GM19467 (cell line): ENCODE results near the gene THG1L.
"Not testable (repeated sequence)": the region's sequence is repeated elsewhere in the genome, so short reads cannot be mapped to it uniquely, and the experiment has no call there.

Experiments used
- ATAC-seq: cut with Tn5 transposase; IDR thresholded peaks from one replicate; pipeline ENCODE4 v1.9.1; 2021; ENCODE audit warnings: mild to moderate bottlenecking, moderate library complexity; ENCODE audit not compliant: unreplicated experiment

Gene THG1L

DNA sequence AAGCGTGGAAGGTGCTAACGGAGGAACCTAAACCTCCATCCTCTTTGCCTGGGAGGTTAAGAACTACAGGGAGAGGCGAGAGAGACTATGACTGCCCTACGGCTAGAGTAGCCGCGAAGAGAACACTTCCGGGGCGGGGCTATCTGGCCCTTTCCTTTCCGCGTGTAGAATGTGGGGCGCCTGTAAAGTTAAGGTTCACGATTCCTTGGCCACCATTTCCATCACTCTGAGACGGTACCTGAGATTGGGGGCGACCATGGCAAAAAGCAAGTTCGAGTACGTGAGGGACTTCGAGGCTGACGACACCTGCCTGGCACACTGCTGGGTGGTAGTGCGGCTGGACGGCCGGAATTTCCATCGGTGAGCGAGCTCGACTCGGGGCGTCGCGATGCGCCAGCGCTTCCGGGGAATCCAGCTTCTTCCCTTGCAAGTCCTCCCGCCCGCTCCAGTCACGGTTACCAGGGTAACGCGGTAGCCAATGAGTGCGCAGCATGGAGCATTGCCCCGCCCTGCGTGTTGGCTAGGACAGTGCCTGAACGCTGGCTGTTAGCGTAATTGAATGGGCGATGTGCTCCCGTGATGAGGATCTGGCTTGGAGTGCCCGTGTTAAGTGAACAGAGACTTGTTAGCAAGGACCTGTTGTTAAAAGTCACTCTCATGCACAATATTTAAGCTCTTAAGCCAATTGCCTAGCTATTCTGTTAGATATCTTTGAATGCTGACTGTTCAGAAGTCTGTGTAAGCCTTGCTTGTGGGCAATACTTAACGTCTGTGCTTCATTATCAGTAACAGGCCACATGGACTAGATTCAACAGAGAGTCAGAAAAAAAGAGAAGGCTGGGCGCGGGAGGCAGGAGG is at the start of gene THG1L:
Gene THG1L, plus strand, starts transcription at position 149 of the 858 bp plus-strand sequence. Its CDS starts 21 bp downstream, at position 170.
- peak; percentile 94 for ATAC-seq

GRCh38 chr5:157682257-157682656 is 49.0 kb upstream of the THG1L start:
- ATAC-seq: no peak

- ATAC-seq: not testable (repeated sequence)
Measured at GRCh38 chr5:157686276-157687197, 44.7 kb upstream of the THG1L start.

DNA sequence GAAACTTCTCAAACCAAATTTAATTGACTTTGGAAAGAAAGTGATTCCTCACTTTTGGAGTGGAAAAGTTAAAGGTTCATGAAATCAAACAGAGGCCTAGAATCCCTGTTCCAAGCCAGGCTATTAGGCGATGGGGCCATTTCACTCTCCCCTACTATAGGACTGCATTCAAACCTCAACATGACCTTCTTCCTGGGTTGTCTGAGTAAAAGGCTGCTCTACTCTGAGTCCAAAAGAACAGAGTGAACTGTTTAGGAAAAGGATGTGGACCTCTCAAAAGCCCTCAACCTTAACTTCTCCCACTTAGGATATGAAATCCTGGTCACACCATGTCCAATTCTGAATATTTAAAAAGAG is 44.0 kb upstream of the THG1L start:
- no peak for ATAC-seq

DNA sequence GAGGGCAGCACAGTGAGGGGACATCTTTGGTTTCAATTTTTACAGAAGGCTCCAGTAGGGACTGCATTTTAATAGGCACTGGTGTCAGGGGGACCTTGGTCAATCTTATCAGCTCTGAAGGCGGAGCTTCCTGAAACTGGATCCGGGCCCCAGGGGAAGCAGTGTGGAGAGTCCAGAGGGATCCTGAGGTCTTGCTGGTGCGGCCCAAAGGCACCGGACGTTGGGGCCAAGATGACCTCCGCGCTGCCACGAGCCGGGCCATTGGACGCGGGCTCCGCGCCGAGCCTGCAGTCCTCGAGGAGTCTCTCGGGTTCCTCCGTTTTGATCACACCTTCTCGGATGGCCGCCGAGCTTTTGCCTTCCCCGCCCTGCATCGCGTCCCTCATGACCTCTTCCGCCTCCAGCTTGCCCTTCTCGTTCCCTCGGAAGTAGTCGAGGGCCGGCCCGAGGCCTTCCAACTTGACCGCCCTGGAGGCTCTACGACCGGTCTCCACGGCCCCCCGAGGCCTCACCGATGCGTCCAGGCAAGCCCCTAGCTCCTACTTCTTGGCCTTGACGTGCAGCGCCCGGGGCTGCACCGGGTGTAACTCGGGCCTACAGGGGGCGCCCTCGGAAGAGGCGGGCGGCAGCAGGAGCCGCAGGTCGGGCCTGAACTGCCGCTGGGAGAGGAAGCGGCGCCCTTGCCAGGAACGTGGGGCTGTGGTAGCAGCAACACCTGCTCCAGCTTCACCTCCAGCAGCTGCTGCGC is 41.1 kb upstream of the THG1L start:
- ATAC-seq: no peak

- no peak for ATAC-seq
Measured at GRCh38 chr5:157690690-157691433, 40.4 kb upstream of the THG1L start.

DNA sequence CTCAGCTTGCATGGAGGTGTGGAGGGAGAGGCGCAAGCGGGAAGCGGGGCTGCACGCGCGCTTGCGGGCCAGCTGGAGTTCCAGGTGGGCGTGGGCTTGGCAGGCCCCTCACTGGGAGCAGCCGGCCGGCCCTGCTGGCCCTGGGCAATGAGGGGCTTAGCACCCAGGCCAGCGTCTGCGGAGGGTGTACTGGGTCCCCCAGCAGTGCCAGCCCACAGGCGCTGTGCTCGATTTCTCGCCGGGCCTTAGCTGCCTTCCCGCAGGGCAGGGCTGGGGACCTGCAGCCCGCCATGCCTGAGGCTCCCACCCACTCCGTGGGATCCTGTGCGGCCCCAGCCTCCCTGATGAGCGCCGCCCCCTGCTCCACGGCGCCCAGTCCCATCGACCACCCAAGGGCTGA is 37.4 kb upstream of the THG1L start:
- ATAC-seq: not testable (repeated sequence)

- not testable (repeated sequence) for ATAC-seq
Measured at GRCh38 chr5:157696154-157696553, 35.1 kb upstream of the THG1L start.

DNA sequence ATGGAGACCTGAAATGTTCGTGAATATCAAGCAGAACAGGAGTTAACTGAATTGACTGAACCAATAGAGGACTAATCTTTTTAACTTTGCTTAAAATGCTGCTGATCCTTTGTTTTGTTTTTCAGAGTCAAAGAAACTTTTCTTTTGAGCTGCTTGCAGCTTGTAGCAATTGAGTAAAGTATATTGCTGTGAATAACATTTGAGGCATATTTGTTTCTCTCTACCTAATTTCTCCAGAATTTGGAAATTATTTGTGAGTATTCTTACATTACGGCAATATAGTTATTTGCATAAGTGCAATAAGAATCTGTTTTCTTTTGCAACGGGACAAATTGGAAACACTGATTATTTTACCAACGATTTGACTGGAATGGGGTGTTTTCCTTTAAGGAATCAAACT is 32.5 kb upstream of the THG1L start:
- not testable (repeated sequence) for ATAC-seq

GRCh38 chr5:157703736-157704135 is 27.5 kb upstream of the THG1L start:
- no peak for ATAC-seq

DNA sequence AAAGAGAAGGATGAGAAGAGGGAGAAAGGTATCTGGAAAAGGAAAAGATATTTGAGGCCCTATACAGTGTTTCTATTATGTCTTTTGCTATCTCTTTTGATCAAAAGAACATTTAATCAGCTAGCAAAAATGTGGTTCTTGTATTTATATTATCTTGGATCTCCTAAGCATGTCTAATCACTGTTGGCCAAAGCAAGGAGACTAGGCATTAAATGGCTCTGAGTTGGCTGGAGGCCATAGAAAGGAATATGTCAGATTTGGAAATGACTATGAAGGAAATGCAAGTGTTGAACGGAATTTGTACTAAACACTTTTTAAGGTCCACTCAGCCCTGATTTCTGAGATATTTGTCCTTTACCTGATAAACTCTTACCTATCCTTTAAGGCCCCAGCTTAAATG is 22.4 kb upstream of the THG1L start:
- no peak for ATAC-seq

- ATAC-seq: no peak
Measured at GRCh38 chr5:157709346-157709745, 21.9 kb upstream of the THG1L start.

DNA sequence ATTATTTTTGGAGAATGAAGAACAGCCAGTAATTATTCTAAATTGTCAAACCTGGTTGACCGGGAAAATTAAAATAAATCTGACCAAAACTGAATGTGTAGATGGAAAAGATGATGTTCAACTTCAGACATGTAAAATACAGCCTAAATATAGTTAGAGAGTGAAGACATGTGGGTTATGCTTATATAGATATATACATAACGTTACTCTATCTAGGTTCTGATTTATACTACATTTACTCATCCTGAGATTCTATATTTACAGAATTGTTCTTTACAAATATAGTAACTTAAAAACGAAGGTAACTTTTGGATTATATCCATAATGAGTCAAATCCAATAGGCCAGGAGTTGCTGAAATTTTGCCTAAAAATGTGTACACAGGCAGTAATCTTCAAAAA is 20.8 kb upstream of the THG1L start:
- ATAC-seq: no peak

DNA sequence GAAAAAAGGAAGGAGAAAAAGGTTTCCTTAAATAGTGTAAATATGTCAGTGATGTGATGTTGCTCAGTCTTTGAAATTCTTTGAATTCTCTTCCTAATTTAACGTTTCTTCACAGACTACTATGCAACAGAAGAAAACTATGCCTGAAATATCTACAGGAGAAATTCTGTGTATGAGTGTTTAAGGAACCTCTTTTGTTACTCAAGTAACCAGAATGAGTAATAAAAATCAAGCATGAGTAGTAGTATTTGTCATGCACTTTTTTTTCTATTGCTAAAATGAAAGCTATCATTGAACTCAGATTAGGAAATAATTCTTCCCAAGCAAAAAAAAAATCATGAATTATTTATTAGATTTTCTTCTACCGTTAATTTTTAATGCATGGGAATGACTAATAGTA is 20.3 kb upstream of the THG1L start:
- ATAC-seq: no peak

GRCh38 chr5:157713830-157714595 is 17.2 kb upstream of the THG1L start:
- no peak for ATAC-seq

- ATAC-seq: no peak
Measured at GRCh38 chr5:157714596-157714864, 16.7 kb upstream of the THG1L start.

GRCh38 chr5:157718519-157718918 is 12.7 kb upstream of the THG1L start:
- ATAC-seq: no peak

DNA sequence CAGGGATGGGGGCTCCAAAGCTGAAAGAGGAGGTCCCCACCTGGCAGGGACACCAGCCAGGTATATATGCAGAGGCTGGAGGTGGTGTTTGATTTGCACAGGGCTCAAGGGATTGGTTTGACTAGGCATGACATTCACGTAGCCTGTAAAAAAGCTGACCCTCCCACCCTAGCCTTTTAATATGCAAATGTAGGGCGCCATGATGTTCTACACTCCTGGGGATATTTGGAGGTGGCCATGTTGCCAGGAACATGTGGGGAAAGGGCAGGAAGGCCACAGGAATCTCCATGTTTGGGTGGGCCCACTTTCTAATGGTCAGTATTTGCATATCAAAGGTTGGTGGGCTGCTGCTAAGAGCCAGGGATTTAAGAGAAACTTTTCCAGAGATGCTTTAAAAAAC is 12.0 kb upstream of the THG1L start:
- ATAC-seq: no peak

- ATAC-seq: no peak
Measured at GRCh38 chr5:157721159-157721558, 10.1 kb upstream of the THG1L start.

- ATAC-seq: not testable (repeated sequence)
Measured at GRCh38 chr5:157722895-157723294, 8.3 kb upstream of the THG1L start.
